ENCODE measurements around the gene TRIM39.

GRCh38 chr6:30352550-30352949, 25.8 kb downstream of the TRIM39 start:
- TF ChIP-seq, protein P1, sequence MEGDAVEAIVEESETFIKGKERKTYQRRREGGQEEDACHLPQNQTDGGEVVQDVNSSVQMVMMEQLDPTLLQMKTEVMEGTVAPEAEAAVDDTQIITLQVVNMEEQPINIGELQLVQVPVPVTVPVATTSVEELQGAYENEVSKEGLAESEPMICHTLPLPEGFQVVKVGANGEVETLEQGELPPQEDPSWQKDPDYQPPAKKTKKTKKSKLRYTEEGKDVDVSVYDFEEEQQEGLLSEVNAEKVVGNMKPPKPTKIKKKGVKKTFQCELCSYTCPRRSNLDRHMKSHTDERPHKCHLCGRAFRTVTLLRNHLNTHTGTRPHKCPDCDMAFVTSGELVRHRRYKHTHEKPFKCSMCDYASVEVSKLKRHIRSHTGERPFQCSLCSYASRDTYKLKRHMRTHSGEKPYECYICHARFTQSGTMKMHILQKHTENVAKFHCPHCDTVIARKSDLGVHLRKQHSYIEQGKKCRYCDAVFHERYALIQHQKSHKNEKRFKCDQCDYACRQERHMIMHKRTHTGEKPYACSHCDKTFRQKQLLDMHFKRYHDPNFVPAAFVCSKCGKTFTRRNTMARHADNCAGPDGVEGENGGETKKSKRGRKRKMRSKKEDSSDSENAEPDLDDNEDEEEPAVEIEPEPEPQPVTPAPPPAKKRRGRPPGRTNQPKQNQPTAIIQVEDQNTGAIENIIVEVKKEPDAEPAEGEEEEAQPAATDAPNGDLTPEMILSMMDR (IDR thresholded peaks at IDR 0.05; ENCODE audit: low read depth, low read length, poor library complexity, severe bottlenecking): no peak
- no peak for TF ChIP-seq EZH2phosphoT487 (IDR thresholded peaks at IDR 0.05; ENCODE audit: borderline replicate concordance, low read length)
